PC-3 (cell line): Measurements from ENCODE around the gene BAX. TPM values are rescaled to one million over a fixed set of nuclear protein-coding genes. Genes with fewer than 3 reads are reported as not detected.

Experiments used
- ATAC-seq: fragments of 200-7000 bp; cut with Tn5 transposase; 2 replicates; pipeline ENCODE4 v1.9.1; 2020; ENCODE audit warnings: mild to moderate bottlenecking, moderate library complexity
- Bru-seq: library from RNA; stranded (reverse); fragments of 400-500 nt; gene quantifications from one replicate; lab custom pipeline; 2021; lab: Mats Ljungman, UMichigan
- BruChase-seq, 2 experiments: library from RNA; stranded (reverse); fragments of 400-500 nt; gene quantifications; one replicate each; lab custom pipeline; 2021; lab: Mats Ljungman, UMichigan
- BruUV-seq: library from RNA; stranded (reverse); fragments of 400-500 nt; replicated peaks from 2 replicates; lab custom pipeline; 2021; lab: Mats Ljungman, UMichigan
- CTCF ChIA-PET: fragments of 300-600 bp; sonication (Branson Sonifier 250); formaldehyde crosslinking; loops from one replicate; lab custom pipeline; 2022; ENCODE audit warnings: antibody characterized with exemption; lab: Charles Lee
- POLR2A ChIA-PET: fragments of 300-600 bp; sonication (Branson Sonifier 250); formaldehyde crosslinking; loops from one replicate; lab custom pipeline; 2022; ENCODE audit warnings: antibody characterized with exemption; ENCODE audit not compliant: unreplicated experiment; lab: Charles Lee
- DNase-seq: peaks from one replicate; pipeline ENCODE4 v3.0.0-alpha.2; 2015
- H2AFZ ChIP-seq: fragments of 300-600 bp; sonication (generic); 2 replicates; pipeline ENCODE4 v1.6.0; 2016; ENCODE audit warnings: antibody characterized with exemption, low read length
- H3F3A ChIP-seq: fragments of 300-600 bp; sonication (generic); one replicate; pipeline ENCODE4 v1.6.0; 2017; ENCODE audit warnings: antibody characterized with exemption, low read length, control low read depth, mild to moderate bottlenecking; ENCODE audit not compliant: unreplicated experiment
- H3K27ac ChIP-seq: fragments of 300-600 bp; sonication (generic); 2 replicates; pipeline ENCODE4 v1.5.1; 2016; ENCODE audit warnings: mild to moderate bottlenecking, low read length
- H3K27me3 ChIP-seq: fragments of 300-600 bp; sonication (generic); 2 replicates; pipeline ENCODE4 v1.6.1; 2016; ENCODE audit warnings: low read length, mixed read lengths
- H3K36me3 ChIP-seq: fragments of 300-600 bp; sonication (generic); 2 replicates; pipeline ENCODE4 v1.6.1; 2016; ENCODE audit warnings: low read depth, mixed run types, low read length, mixed read lengths
- H3K4me1 ChIP-seq: fragments of 300-600 bp; sonication (generic); 2 replicates; pipeline ENCODE4 v1.5.1; 2016; ENCODE audit warnings: low read length; ENCODE audit not compliant: insufficient read depth
- H3K4me2 ChIP-seq: fragments of 300-600 bp; sonication (generic); 2 replicates; pipeline ENCODE4 v1.6.0; 2016; ENCODE audit warnings: low read length
- H3K4me3 ChIP-seq: fragments of 300-600 bp; sonication (generic); 2 replicates; pipeline ENCODE4 v1.5.1; 2016; ENCODE audit warnings: mild to moderate bottlenecking, low read length, mixed read lengths
- H3K79me2 ChIP-seq: fragments of 300-600 bp; sonication (generic); 2 replicates; pipeline ENCODE4 v1.6.1; 2017; ENCODE audit warnings: low read length, mixed read lengths
- H3K9ac ChIP-seq: fragments of 300-600 bp; sonication (generic); 2 replicates; pipeline ENCODE4 v1.6.0; 2016; ENCODE audit warnings: mild to moderate bottlenecking, low read length
- H3K9me2 ChIP-seq: fragments of 300-600 bp; sonication (generic); replicated peaks from 2 replicates; pipeline ENCODE4 v1.6.1; 2016; ENCODE audit warnings: mixed run types, low read length, mixed read lengths
- H3K9me3 ChIP-seq: fragments of 300-600 bp; sonication (generic); 2 replicates; pipeline ENCODE4 v1.6.1; 2016; ENCODE audit warnings: low read length, mixed read lengths
- H4K20me1 ChIP-seq: fragments of 300-600 bp; sonication (generic); 2 replicates; pipeline ENCODE4 v1.6.1; 2016; ENCODE audit warnings: low read length, mixed read lengths
- CTCF ChIP-seq: fragments of 300-600 bp; sonication (generic); conservative IDR thresholded peaks from 2 replicates; pipeline ENCODE4 v1.5.1; 2017; ENCODE audit warnings: antibody characterized with exemption, low read depth, mild to moderate bottlenecking, low read length
- EZH2 ChIP-seq: fragments of 300-600 bp; sonication (generic); IDR thresholded peaks from one replicate; pipeline ENCODE4 v1.6.1; 2017; ENCODE audit warnings: antibody characterized with exemption, mild to moderate bottlenecking, low read length; ENCODE audit not compliant: unreplicated experiment
- EZH2phosphoT487 ChIP-seq: fragments of 300-600 bp; sonication (generic); IDR thresholded peaks from 2 replicates; pipeline ENCODE4 v1.6.1; 2018; ENCODE audit warnings: mild to moderate bottlenecking, antibody characterized with exemption, low read length, borderline replicate concordance
- intact Hi-C: fragments of 100-400 bp; cut with micrococcal nuclease; formaldehyde crosslinking; loops from 2 replicates; pipeline ENCODE4 v1.9.0; 2023
- long read RNA-seq: library from polyadenylated mRNA; unstranded; transcript quantifications from one replicate; pipeline ENCODE4 v2.0.0, GENCODE V29; 2021; ENCODE audit not compliant: unreplicated experiment
- total RNA-seq: library from RNA; depleted of rRNA; stranded (reverse); fragments of >200 nt; gene quantifications from 2 replicates; pipeline ENCODE4 v1.2.3, GENCODE V29; 2014; rRNA removed

The BAX gene
- total RNA-seq (43.0 and 44.8 TPM in 2 replicates), Bru-seq, nascent RNA (percentile 69 among the genes with signal in this experiment), BruChase-seq, experiment 1, labeled RNA remaining after a 6-hour chase (percentile 84 among the genes with signal in this experiment), BruChase-seq, experiment 2, labeled RNA remaining after a 2-hour chase (percentile 70 among the genes with signal in this experiment)
- long read RNA-seq, partial matches to known transcripts = 4 of 8 reads
- long read RNA-seq, other reads (novel, unspliced or antisense) = 2 of 8 reads

DNA sequence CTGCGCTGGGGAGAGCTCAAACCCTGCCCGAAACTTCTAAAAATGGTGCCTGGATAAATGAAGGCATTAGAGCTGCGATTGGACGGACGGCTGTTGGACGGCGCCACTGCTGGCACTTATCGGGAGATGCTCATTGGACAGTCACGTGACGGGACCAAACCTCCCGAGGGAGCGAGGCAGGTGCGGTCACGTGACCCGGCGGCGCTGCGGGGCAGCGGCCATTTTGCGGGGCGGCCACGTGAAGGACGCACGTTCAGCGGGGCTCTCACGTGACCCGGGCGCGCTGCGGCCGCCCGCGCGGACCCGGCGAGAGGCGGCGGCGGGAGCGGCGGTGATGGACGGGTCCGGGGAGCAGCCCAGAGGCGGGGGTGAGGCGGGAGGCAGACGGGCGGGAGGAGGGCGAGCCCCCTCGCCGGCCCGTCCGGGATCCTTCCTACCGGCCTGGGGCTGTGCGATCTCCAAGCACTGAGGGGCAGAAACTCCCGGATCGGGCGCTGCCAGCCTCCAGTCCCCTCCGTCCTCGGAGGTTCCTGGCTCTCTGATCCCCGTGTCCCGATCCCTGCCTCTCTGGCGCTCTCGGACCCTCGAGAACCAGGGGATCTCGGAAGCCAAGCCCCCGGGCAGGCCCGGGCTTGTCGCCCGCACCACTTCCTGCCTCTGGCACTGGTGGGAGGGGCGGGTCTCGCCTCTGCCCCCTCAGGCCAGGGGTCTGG, at the start of gene BAX:
Gene BAX (plus strand): TSS at position 281 of the 713 bp plus-strand sequence. CDS start 54 bp downstream, at position 335.
- BruUV-seq = TSS peak; percentile 64
- Histone ChIP-seq H3K4me3 (peak within 1 kb of the TSS; percentile 87), H3K27me3 (no peaks in the 10 kb centered on the region), H3K4me2 (peak within 1 kb of the TSS; percentile 83), H3K79me2 (peaks cover 15% of the 10 kb centered on the region), H3K27ac (peak within 1 kb of the TSS; percentile 11; the same call in 1 of the 2 replicates), H3K4me1 (peaks cover 4% of the 10 kb centered on the region; the same call in 1 of the 2 replicates), H3K9me3 (no peaks in the 10 kb centered on the region), H3K9ac (peak within 1 kb of the TSS; percentile 94), H3K9me2 (no peaks in the 10 kb centered on the region), H3F3A (no peaks in the 10 kb centered on the region), H4K20me1 (no peaks in the 10 kb centered on the region), H3K36me3 (no peaks in the 10 kb centered on the region), H2AFZ (peak within 1 kb of the TSS; percentile 87)
- ATAC-seq = peak; percentile 91
- intact Hi-C loops = no loop called here
- TF ChIP-seq EZH2phosphoT487 (no peak), CTCF (no peak), EZH2 (no peak)
- CTCF ChIA-PET = no interaction called here
- DNase-seq = peak; percentile 93
- POLR2A ChIA-PET = interaction anchor here (0.6 kb wide), 1 partner anchor 38 kb away, joined by 4 read pairs; the partner anchor contains the start of gene GYS1

GRCh38 chr19:48905664-48906063, 49.0 kb upstream of the BAX start:
- Histone ChIP-seq H2AFZ (no peak overlapping the region), H3K4me1 (peaks cover 5% of the 10 kb centered on the region; the same call in 1 of the 2 replicates), H3K9me2 (no peaks in the 10 kb centered on the region), H3K9ac (no peak overlapping the region), H3K4me3 (no peak overlapping the region), H3K9me3 (no peaks in the 10 kb centered on the region), H3K27ac (no peak overlapping the region), H3K4me2 (no peak overlapping the region), H3F3A (no peaks in the 10 kb centered on the region), H3K36me3 (no peaks in the 10 kb centered on the region), H4K20me1 (no peaks in the 10 kb centered on the region), H3K79me2 (peaks cover 13% of the 10 kb centered on the region), H3K27me3 (no peaks in the 10 kb centered on the region)
- ATAC-seq = no peak
- no peak for DNase-seq
- TF ChIP-seq EZH2 = no peak
- TF ChIP-seq EZH2phosphoT487 = no peak
- TF ChIP-seq CTCF = no peak
- intact Hi-C loops = no loop called here
- POLR2A ChIA-PET = no interaction called here
- no TSS peak for BruUV-seq
- CTCF ChIA-PET = no interaction called here

DNA sequence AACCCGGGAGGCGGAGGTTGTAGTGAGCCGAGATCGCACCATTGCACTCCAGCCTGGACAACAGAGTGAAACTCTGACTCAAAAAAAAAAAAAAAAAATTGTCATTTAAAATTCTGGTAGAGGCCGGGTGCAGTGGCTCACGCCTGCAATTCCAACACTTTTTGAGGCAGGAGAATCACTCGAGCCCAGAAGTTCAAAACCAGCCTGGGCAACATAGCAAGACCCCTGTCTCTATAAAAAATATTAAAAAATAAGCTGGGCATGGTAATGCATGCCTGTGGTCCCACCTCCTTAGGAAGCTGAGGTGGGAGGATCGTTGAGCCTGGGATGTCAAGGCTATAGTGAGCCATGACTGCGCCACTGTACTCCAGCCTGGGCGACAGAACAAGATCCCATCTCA, 48.4 kb upstream of the BAX start:
- H3K4me2 ChIP-seq = no peak overlapping the region
- H3K36me3 ChIP-seq = no peaks in the 10 kb centered on the region
- H3K4me1 ChIP-seq = no peaks in the 10 kb centered on the region
- no peak overlapping the region for H3K9ac ChIP-seq
- H3K27ac ChIP-seq = no peak overlapping the region
- ChIA-PET POLR2A (no interaction called here), CTCF (no interaction called here)
- ATAC-seq (no peak), DNase-seq (no peak)
- H4K20me1 ChIP-seq = no peaks in the 10 kb centered on the region
- H3K9me3 ChIP-seq = no peaks in the 10 kb centered on the region
- no peaks in the 10 kb centered on the region for H3K9me2 ChIP-seq
- H3K79me2 ChIP-seq = peaks cover 6% of the 10 kb centered on the region
- H3F3A ChIP-seq = no peaks in the 10 kb centered on the region
- no peak overlapping the region for H2AFZ ChIP-seq
- intact Hi-C loops = no loop called here
- no peaks in the 10 kb centered on the region for H3K27me3 ChIP-seq
- H3K4me3 ChIP-seq = no peak overlapping the region
- no TSS peak for BruUV-seq
- no peak for TF ChIP-seq CTCF
- no peak for TF ChIP-seq EZH2
- TF ChIP-seq EZH2phosphoT487 = no peak
